ENCODE results near the gene ZNF222.
A peak's percentile ranks its signal among the peaks of the same experiment; 100 is the strongest.

The ZNF222 gene

GRCh38 chr19:44051650-44052402, 26.6 kb downstream of the ZNF222 start, which contains the start of gene ZNF223:
TSS of gene ZNF223 (plus strand) at chr19:44052036. CDS start at chr19:44055177, 3,141 bp downstream.
- DNase-seq (ENCODE audit: low spot score) = peak; percentile 98

- no peak for DNase-seq (ENCODE audit: low spot score)
Observed at GRCh38 chr19:44055870-44056269, 30.7 kb downstream of the ZNF222 start.

- DNase-seq (ENCODE audit: low spot score) = no peak
Observed at GRCh38 chr19:44059229-44059628, 34.0 kb downstream of the ZNF222 start.

- no peak for DNase-seq (ENCODE audit: low spot score)
Observed at GRCh38 chr19:44061038-44061437, 35.9 kb downstream of the ZNF222 start.

- DNase-seq (ENCODE audit: low spot score) = no peak
Observed at GRCh38 chr19:44066305-44066704, 41.1 kb downstream of the ZNF222 start.

GRCh38 chr19:44069415-44069814, 44.2 kb downstream of the ZNF222 start:
- DNase-seq (ENCODE audit: low spot score) = no peak

- peak; percentile 93 for DNase-seq (ENCODE audit: low spot score)
Observed at GRCh38 chr19:44071824-44072542, 46.8 kb downstream of the ZNF222 start, which contains the start of gene ZNF284. TSS of gene ZNF284 (plus strand) at chr19:44072159. CDS start at chr19:44076390, 4,231 bp downstream.

- no peak for DNase-seq (ENCODE audit: low spot score)
Observed at GRCh38 chr19:44072543-44073401, 47.6 kb downstream of the ZNF222 start.

- DNase-seq (ENCODE audit: low spot score) = no peak
Observed at GRCh38 chr19:44076325-44076724, 51.1 kb downstream of the ZNF222 start.
